B cell (primary cell): ENCODE results near the gene CD4. TPM values are rescaled to one million over a fixed set of nuclear protein-coding genes. Genes with fewer than 3 reads are reported as not detected.
A peak's percentile ranks its signal among the peaks of the same experiment; 100 is the strongest.
"Not testable (repeated sequence)": the region's sequence is repeated elsewhere in the genome, so short reads cannot be mapped to it uniquely, and the experiment has no call there.

Experiments used
- ATAC-seq: fragments of 200-7000 bp; cut with Tn5 transposase; one replicate; pipeline ENCODE4 v1.10.0; 2021; ENCODE audit warnings: low read depth, mild to moderate bottlenecking, moderate number of reproducible peaks, moderate library complexity
- CTCF ChIA-PET: fragments of 350-600 bp; sonication (Branson Sonifier 250); formaldehyde crosslinking; loops from one replicate; lab custom pipeline; 2021; ENCODE audit warnings: antibody characterized with exemption, inconsistent platforms; lab: Charles Lee
- POLR2A ChIA-PET: fragments of 350-600 bp; sonication (Branson Sonifier 250); formaldehyde crosslinking; loops from one replicate; lab custom pipeline; 2021; ENCODE audit warnings: antibody characterized with exemption; lab: Charles Lee
- DNase-seq: peaks from one replicate; pipeline ENCODE4 v3.0.0; 2013
- H2AFZ ChIP-seq: 2 replicates; pipeline ENCODE4 v1.6.1; 2012; ENCODE audit warnings: mild to moderate bottlenecking, low read depth, low read length; ENCODE audit not compliant: insufficient read depth, poor library complexity, severe bottlenecking
- H3K27ac ChIP-seq, 2 donors: 1 replicate in 1 of 2; 2 replicates in 1 of 2; pipeline ENCODE4 v1.5.1; 2012 to 2013; ENCODE audit warnings: low read length in 2 of 2, mild to moderate bottlenecking in 2 of 2, moderate library complexity in 1 of 2
- H3K27me3 ChIP-seq, 4 experiments: fragments of 200-600 bp in 1 of 4; sonication (generic) in 1 of 4; replicated peaks in 1 of 4; 1 replicate in 2 of 4; 2 replicates in 2 of 4; pipeline versions ENCODE4 v1.6.1 to v1.7.0; 2013 to 2016; ENCODE audit warnings: low read length in 3 of 4, mild to moderate bottlenecking in 2 of 4, mixed read lengths in 1 of 4, moderate library complexity in 1 of 4; ENCODE audit not compliant: insufficient read depth in 4 of 4, control insufficient read depth in 3 of 4; ENCODE audit errors: control extremely low read depth in 1 of 4
- H3K36me3 ChIP-seq, 2 experiments: replicated peaks in 1 of 2; 1 replicate in 1 of 2; 2 replicates in 1 of 2; pipeline versions ENCODE4 v1.6.1 to v1.7.1; 2013; ENCODE audit warnings: low read length in 1 of 2; ENCODE audit not compliant: insufficient read depth in 2 of 2, control insufficient read depth in 1 of 2; ENCODE audit errors: control extremely low read depth in 1 of 2, extremely low read depth in 1 of 2
- H3K4me1 ChIP-seq, 2 donors: fragments of 200-600 bp in 1 of 2; sonication (generic) in 1 of 2; 1 replicate in 1 of 2; 2 replicates in 1 of 2; pipeline versions ENCODE4 v1.5.1 to v1.6.1; 2013 to 2017; ENCODE audit warnings: low read length in 2 of 2; ENCODE audit not compliant: control insufficient read depth in 2 of 2, insufficient read depth in 2 of 2
- H3K4me2 ChIP-seq: replicated peaks from 2 replicates; pipeline ENCODE3; 2012; ENCODE audit warnings: mild to moderate bottlenecking, low read depth, low read length; ENCODE audit not compliant: poor library complexity, severe bottlenecking
- H3K4me3 ChIP-seq, 5 experiments: fragments of 200-600 bp in 1 of 5; sonication (generic) in 1 of 5; 1 replicate in 3 of 5; 2 replicates in 2 of 5; pipeline versions ENCODE4 v1.5.1 to v1.7.0; 2011 to 2016; ENCODE audit warnings: low read length in 4 of 5, mild to moderate bottlenecking in 4 of 5, low read depth in 2 of 5, control low read depth in 1 of 5, moderate library complexity in 1 of 5; ENCODE audit not compliant: insufficient read depth in 1 of 5; ENCODE audit errors: control extremely low read depth in 1 of 5, extremely low read depth in 1 of 5
- H3K79me2 ChIP-seq: fragments of 200-600 bp; sonication (generic); one replicate; pipeline ENCODE4 v1.6.0; 2016; ENCODE audit warnings: low read length; ENCODE audit not compliant: control insufficient read depth, insufficient read depth
- H3K9ac ChIP-seq: fragments of 200-600 bp; sonication (generic); 2 replicates; pipeline ENCODE4 v1.6.1; 2017; ENCODE audit warnings: mild to moderate bottlenecking, low read length, moderate library complexity
- H3K9me3 ChIP-seq, 3 donors: one replicate each; pipeline versions ENCODE4 v1.6.1 to v1.7.1; 2013; ENCODE audit warnings: low read length in 2 of 3; ENCODE audit not compliant: control insufficient read depth in 2 of 3, insufficient read depth in 1 of 3; ENCODE audit errors: control extremely low read depth in 1 of 3
- H4K20me1 ChIP-seq: 2 replicates; pipeline ENCODE4 v1.6.0; 2012; ENCODE audit warnings: mild to moderate bottlenecking, low read length; ENCODE audit not compliant: insufficient read depth, control insufficient read depth, poor library complexity, severe bottlenecking
- H3K27ac Mint-ChIP-seq: one replicate; pipeline ENCODE4 v1.8.0; 2021; ENCODE audit warnings: mixed read lengths
- H3K27me3 Mint-ChIP-seq: one replicate; pipeline ENCODE4 v1.8.0; 2021; ENCODE audit warnings: mixed read lengths
- H3K4me1 Mint-ChIP-seq: one replicate; pipeline ENCODE4 v1.8.0; 2021; ENCODE audit warnings: mixed read lengths
- H3K4me3 Mint-ChIP-seq: one replicate; pipeline ENCODE4 v1.8.0; 2021; ENCODE audit warnings: mixed read lengths
- H3K9me3 Mint-ChIP-seq: one replicate; pipeline ENCODE4 v1.8.0; 2022; ENCODE audit warnings: mixed read lengths; ENCODE audit not compliant: insufficient read depth
- CTCF ChIP-seq: fragments of 200-600 bp; IDR thresholded peaks from one replicate; pipeline ENCODE4 v1.8.0; 2022; ENCODE audit warnings: antibody characterized with exemption, mild to moderate bottlenecking
- EZH2 ChIP-seq: IDR thresholded peaks from 2 replicates; pipeline ENCODE4 v1.6.1; 2012; ENCODE audit warnings: borderline replicate concordance, low read depth, mild to moderate bottlenecking, moderate library complexity, low read length; ENCODE audit not compliant: insufficient read depth, poor library complexity, severe bottlenecking
- WGBS: methylation state at CpG from one replicate; pipeline ENCODE4 v1.1.5; 2013; ENCODE audit warnings: missing lambda C conversion rate; ENCODE audit not compliant: insufficient coverage; 5-methylcytosine and 5-hydroxymethylcytosine counted together
- intact Hi-C: fragments of 100-400 bp; cut with micrococcal nuclease; formaldehyde crosslinking; loops from one replicate; pipeline ENCODE4 v1.10.0; 2022
- polyA plus RNA-seq: library from polyadenylated mRNA; depleted of rRNA; stranded (reverse); fragments of >200 nt; gene quantifications from 2 replicates; pipeline ENCODE4 v1.2.3, GENCODE V29; 2012
- total RNA-seq, 2 donors: library from RNA; stranded (reverse); fragments of 120-200 nt in 1 of 2; gene quantifications; 1 replicate in 1 of 2; 2 replicates in 1 of 2; pipeline versions ENCODE4 v1.2.3 to v1.2.4, GENCODE V29; 2013 to 2022

The CD4 gene
- total and polyA plus RNA-seq, 2 donors (not counting 1 experiment from before 2014, with no cell fraction given), result 0.49 to 2.2 TPM

GRCh38 chr12:6863586-6864321 lies 74.4 kb downstream of the CD4 start:
- DNase-seq, result no peak
- TF ChIP-seq EZH2, result no peak
- no peak for TF ChIP-seq CTCF
- H3K27me3 ChIP-seq, result no peaks in the 10 kb centered on the region
- H3K36me3 ChIP-seq, result peaks cover 0 to 48% of the 10 kb centered on the region in 2 experiments
- Mint-ChIP-seq H3K27ac (no peak overlapping the region), H3K4me3 (no peak overlapping the region), H3K4me1 (peaks cover 21% of the 10 kb centered on the region), H3K9me3 (no peaks in the 10 kb centered on the region), H3K27me3 (no peaks in the 10 kb centered on the region)
- no peak overlapping the region for H3K4me3 ChIP-seq
- 96% methylated on average over 11 of the region's 16 CpGs for WGBS
- no peak overlapping the region for H3K27ac ChIP-seq
- H4K20me1 ChIP-seq, result peaks cover 9% of the 10 kb centered on the region
- no peak overlapping the region for H3K4me2 ChIP-seq
- H3K9ac ChIP-seq, result no peak overlapping the region
- H3K4me1 ChIP-seq, result peaks cover 11 to 14% of the 10 kb centered on the region in 2 donors
- POLR2A ChIA-PET, result no interaction called here
- ATAC-seq, result no peak
- CTCF ChIA-PET, result interaction anchor here (0.6 to 1.5 kb wide), 2 partner anchors 9 to 163 kb away, joined by 3 to 4 read pairs; partner anchors contain the start of gene SPSB2
- no peak overlapping the region for H2AFZ ChIP-seq
- H3K79me2 ChIP-seq, result no peaks in the 10 kb centered on the region
- no peaks in the 10 kb centered on the region for H3K9me3 ChIP-seq
- intact Hi-C loops, result no loop called here

- intact Hi-C loops, H3K9me3 ChIP-seq, H3K4me2 ChIP-seq, H3K79me2 ChIP-seq, ATAC-seq, H2AFZ ChIP-seq, H3K9me3 Mint-ChIP-seq, H3K27me3 Mint-ChIP-seq, H3K27ac ChIP-seq, H3K4me3 ChIP-seq, H3K9ac ChIP-seq, DNase-seq, H3K27me3 ChIP-seq: not testable (repeated sequence)
- 100% methylated on average over 2 of the region's 5 CpGs for whole genome bisulfite sequencing
- Histone ChIP-seq H3K36me3 (peaks cover 0 to 45% of the 10 kb centered on the region in 2 experiments), H4K20me1 (peaks cover 25% of the 10 kb centered on the region), H3K4me1 (peaks cover 20 to 23% of the 10 kb centered on the region in 2 donors)
- H3K4me3 Mint-ChIP-seq, result peak overlapping the region; percentile 20
- H3K4me1 Mint-ChIP-seq, result peaks cover 30% of the 10 kb centered on the region
- CTCF ChIA-PET, result interaction anchor here (1.1 to 11.8 kb wide), 4 partner anchors 8 to 79 kb away, joined by 3 to 136 read pairs (median 4); partner anchors contain the start of genes CDCA3, SPSB2 and USP5
- POLR2A ChIA-PET, result interaction anchor here (5.5 kb wide), 1 partner anchor 12 kb away, joined by 49 read pairs; the partner anchor contains the start of genes CDCA3 and USP5
- H3K27ac Mint-ChIP-seq, result peak overlapping the region; percentile 50
Measured at GRCh38 chr12:6865307-6865706, 76.0 kb downstream of the CD4 start.
